Left colon (tissue), 2 donors: Measurements from ENCODE around the gene SOCS7. TPM values are rescaled to one million over a fixed set of nuclear protein-coding genes. Genes with fewer than 3 reads are reported as not detected.

Experiments used
- ATAC-seq: fragments of 200-7000 bp; cut with Tn5 transposase; one replicate; pipeline ENCODE4 v1.9.1; 2020; ENCODE audit warnings: mild to moderate bottlenecking, moderate library complexity
- DNase-seq, 2 donors: peaks; one replicate each; pipeline ENCODE4 v3.0.0-alpha.2; 2020
- intact Hi-C, 2 donors: fragments of 100-400 bp; cut with DNase I in 1 of 2; cut with micrococcal nuclease in 1 of 2; formaldehyde crosslinking; loops; one replicate each; pipeline versions ENCODE4 v1.11.2 to v1.14.0; 2022; cut with DNase I, micrococcal nuclease
- total RNA-seq, 2 donors: library from RNA; stranded (reverse); fragmentation: NEBNext Ultra II Directional; extraction: Animal tissue kit (Norgen Biotek cat#: 25700); gene quantifications; one replicate each; pipeline ENCODE4 v1.2.1, GENCODE V29; 2021
- donor health status: DM: no; HTN: no; CAD: no.
- donor health status: DM: yes; HTN: yes; CAD: no.

Gene SOCS7
- total RNA-seq, 2 donors from 2014 or later = 11.3 to 12.6 TPM

- intact Hi-C loops = no loop called here
- ATAC-seq (no peak), DNase-seq (no peak)
Measured at GRCh38 chr17:38450557-38451029, 98.9 kb downstream of the SOCS7 start.

GRCh38 chr17:38451030-38451839 is 99.6 kb downstream of the SOCS7 start:
- no peak for DNase-seq
- ATAC-seq = no peak
- intact Hi-C loops = no loop called here

GRCh38 chr17:38451840-38452529 is 100.3 kb downstream of the SOCS7 start:
- ATAC-seq (no peak), DNase-seq (peak in 1 of 2 donors; percentile 30)
- intact Hi-C loops = no loop called here

- no peak for ATAC-seq
- DNase-seq = no peak
- intact Hi-C loops = no loop called here
Measured at GRCh38 chr17:38452719-38453118, 101.1 kb downstream of the SOCS7 start.

- ATAC-seq = no peak
- intact Hi-C loops = no loop called here
- DNase-seq = no peak
Measured at GRCh38 chr17:38453951-38454421, 102.3 kb downstream of the SOCS7 start.

GRCh38 chr17:38454532-38454931 is 102.9 kb downstream of the SOCS7 start:
- ATAC-seq = peak; percentile 23
- intact Hi-C loops = no loop called here
- peak; percentile 38 to 64 for DNase-seq

Other genes starting within 250 kb of the SOCS7 start
- gene TBC1D3E, start 223.9 kb upstream of the SOCS7 start, total RNA-seq = not detected
- gene TBC1D3, start 159.3 kb upstream of the SOCS7 start, total RNA-seq = not detected
- 10 to 100 TPM; 28.3 to 28.6 TPM for gene MRPL45, start 54.7 kb upstream of the SOCS7 start, total RNA-seq
- under 1 TPM in 1 of 2 donors, not detected in 1; 0.03 TPM for gene GPR179, start 7.9 kb upstream of the SOCS7 start, total RNA-seq
- 10 to 100 TPM in 1 of 2 donors, 1 to 10 TPM in 1; 3.9 to 11.3 TPM for gene ARHGAP23, start 76.6 kb downstream of the SOCS7 start, total RNA-seq